ENCODE measurements around the gene NUP210.
A peak's percentile ranks its signal among the peaks of the same experiment; 100 is the strongest.

The NUP210 gene

DNA sequence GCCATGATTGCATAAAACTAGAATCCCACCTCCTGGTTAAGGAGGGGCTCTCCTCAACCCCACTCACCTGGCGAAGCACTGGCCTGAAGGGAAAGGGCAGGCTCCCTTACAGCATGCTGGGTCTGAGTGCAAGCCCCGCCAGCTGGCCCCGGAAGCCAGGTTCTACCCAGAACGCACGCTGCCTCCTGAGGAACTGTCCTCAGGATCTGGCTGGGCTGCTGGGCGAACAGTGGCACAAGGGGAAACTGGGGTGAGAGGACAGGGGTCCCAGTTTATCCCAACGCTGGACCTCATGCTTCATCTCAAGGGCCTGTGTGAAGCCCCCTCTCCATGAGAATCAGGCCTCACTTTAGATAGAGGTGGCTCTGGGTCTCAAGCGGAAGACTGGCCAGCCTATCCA, 47.5 kb downstream of the NUP210 start:
- no peak for DNase-seq

DNA sequence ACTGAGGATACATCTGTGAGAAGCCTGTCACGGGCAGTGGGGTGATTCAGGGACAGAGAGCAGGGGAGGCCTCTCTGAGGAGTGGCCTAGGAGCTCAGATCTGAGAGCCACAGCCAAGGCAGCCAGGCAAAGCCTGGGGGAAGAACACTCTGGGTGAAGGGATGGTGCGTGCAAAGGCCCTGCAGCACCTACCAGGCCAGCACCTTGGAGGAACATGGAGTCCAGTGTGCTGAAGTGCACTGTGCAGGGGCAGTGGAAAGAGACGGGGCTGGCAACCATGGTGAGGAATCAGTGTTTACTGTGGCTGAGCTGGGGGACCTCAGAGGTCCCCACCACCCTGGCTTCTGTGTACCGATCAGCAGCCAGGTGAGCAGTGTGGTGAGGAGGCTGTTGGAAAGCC, 48.0 kb downstream of the NUP210 start:
- no peak for DNase-seq

DNA sequence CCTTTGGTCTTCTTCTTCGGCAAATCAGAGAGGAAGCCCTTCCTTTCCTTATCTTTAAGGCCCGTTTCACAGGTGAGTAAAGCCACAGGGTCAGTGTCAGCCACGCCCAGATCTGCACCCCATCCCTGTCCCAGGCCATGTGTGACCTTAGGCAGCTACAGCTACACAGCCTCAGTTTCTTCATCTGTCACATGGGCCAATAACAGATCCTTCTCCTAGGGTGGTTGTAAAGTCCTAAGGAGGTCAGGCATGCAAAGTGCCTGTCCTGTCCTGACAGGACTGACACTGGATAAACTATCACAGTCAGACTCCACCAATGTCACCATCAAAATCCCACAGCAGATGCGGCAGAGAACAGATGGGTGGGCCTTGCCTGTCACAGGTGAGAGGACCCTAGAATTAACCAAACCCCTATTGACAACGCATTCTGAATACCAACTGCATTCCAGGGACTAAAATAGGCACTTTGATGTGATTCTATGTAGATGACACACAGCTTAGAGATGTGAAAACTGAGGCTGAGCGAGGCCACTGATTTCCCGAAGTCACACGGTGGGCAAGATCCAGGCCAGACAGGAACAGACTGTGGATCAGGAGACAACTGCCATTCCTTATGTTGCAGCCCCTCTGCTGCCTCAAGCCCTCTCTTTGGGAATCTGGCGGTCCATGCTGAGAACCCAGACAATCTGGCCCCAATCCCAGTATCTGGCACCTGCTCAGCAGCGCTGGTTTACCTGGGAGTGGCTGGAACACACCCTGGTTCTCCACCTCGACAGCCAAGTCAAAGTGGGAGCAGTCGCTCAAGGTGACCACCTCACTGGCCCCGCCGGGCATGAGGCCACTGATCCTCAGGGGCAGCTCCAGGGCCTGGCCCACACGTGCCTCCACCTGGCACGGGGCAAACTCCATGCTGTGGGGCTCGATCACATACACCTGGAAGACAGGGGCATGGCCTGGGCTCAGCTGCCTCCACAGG, 48.7 kb downstream of the NUP210 start:
- no peak for DNase-seq

DNA sequence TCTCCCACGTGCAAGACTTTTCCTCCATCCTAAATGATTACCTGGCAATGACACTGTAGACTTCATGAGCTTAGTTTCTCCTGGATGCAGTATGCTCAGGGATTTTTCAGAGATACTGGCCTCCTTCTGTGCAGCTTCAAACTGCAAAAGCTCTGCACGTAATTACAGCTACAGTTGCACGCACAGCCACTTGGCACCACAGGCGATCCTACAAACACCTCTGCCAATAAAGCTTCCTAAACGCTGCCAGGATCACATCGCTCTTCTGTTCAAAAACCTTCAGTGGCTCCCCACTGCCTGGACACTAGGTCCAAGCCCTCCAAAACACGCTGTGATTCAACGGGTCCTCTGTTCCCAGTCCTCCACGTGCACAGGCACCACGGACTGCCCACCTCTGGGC, 49.5 kb downstream of the NUP210 start:
- no peak for DNase-seq

DNA sequence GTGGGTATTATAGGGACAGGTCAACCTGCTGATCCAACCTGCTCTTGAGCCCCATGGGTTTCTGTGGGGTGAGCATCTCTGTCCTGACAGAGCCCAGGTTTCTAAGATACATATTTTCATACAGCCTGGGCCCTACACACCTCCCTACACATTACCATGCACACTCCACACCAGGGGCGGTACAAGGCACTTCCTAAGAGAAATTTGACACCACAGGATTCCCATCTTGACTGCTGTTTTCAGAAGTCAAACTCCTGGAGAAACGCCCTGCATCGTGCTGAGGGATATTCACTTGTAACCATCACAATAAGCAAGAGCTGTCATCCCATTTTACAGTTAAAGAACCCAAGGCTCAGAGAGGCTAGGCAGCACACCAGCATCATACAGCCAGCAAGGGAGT, 50.1 kb downstream of the NUP210 start:
- no peak for DNase-seq

DNA sequence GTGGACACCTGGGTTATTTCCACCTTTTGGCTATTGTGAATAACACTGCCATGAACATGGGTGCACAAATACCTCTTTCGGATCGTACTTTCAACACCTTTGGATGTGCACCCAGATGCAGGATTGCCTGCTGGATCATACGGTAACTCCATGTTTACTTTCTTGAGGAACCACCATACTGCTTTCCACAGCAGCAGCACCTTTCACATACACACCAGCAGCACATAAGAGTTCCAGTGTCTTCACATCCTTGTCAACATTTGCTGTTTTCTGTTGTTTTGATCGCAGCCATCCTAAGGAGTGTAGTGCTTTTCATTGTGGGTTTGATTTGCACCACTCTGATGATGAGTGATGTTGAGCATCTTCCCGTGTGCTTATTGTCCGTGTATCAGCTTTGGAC, 51.3 kb downstream of the NUP210 start:
- no peak for DNase-seq

DNA sequence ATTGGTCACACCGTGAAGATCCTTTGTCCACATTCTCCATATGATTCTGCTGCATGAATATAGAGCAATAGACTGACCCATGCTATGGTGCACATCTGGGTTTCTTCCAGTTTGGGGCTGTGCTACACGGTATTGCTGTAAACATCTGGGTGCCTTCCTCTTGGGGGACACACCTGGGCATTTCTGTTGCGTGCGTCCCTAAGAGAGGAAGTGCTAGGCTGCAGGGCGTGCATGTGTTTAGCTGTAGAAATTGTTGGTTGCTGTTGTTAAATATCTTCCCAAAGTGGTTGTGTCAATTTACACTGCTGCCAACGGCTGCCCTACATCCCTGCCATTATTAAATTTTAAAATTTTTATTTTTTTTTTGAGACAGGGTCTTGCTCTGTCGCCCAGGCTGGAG, 52.4 kb downstream of the NUP210 start:
- no peak for DNase-seq

DNA sequence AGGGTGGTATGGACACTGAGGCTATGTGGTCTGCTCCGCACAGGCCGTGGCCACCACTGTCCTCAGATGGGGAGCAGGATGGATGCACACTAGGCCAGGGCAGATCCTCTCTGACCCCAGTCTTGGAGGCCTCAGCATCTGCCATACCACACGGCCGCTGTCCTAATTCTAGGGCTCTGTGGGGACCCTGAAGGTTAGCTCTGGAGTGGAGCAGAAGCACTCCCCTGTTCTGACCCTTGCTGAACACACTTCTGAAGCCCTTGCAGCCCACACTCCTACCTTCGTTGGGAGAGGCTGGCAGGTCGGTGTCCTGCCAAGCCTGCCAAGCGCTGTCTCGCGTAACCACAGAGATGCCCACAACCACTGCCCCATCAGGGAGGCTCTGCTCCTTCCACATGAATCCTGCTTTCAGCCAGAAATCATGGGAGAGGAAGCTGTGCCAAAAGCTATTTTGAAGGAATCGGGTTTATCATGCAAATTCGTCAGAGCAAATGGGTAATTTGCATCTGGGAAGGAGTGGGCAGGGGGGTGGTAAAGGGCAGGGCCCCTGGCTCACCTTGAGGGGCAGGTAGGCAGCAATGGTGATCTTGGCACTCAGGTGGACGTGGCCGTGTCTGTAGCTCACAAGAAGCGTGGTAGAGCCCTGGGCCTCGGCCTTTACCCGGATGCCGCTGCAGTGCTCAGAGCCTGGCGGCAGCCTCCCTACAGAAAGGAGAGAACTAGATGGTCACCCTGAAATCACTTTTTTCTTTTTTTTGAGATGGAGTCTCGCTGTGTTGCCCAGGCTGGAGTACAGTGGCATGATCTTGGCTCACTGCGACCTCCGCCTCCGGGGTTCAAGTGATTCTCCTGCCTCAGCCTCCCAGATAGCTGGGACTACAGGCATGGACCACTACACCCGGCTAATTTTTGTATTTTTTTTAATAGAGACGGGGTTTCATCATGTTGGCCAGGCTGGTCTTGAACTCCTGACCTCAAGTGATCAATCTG, 54.4 kb downstream of the NUP210 start:
- DNase-seq, result no peak

DNA sequence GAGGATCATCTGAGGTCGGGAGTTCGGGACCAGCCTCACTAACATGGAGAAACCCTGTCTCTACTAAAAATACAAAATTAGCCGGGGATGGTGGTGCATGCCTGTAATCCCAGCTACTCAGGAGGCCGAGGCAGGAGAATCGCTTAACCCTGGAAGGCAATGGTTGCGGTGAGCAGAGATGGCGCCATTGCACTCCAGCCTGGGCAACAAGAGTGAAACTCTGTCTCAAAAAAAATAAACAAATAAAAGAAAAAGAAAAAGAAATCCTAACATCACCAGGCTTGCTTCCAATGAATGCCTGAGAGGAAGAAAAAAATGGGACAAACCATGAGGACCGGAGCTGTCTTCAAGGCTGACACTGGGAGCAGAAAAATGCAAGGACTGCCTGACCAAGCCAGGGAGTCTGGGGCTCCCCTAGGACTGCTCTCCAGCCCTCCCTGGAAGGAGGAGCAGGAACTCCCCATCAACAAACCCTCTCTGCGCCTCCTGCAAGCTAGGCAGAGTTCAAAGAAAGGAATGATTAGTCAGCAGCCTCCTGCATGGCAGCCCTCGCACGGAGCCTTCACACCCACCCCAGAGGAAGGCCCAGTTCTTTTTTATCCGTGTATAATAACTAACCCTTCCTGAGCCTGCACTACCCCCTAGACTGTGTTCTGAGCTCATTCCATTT, 55.4 kb downstream of the NUP210 start:
- no peak for DNase-seq

DNA sequence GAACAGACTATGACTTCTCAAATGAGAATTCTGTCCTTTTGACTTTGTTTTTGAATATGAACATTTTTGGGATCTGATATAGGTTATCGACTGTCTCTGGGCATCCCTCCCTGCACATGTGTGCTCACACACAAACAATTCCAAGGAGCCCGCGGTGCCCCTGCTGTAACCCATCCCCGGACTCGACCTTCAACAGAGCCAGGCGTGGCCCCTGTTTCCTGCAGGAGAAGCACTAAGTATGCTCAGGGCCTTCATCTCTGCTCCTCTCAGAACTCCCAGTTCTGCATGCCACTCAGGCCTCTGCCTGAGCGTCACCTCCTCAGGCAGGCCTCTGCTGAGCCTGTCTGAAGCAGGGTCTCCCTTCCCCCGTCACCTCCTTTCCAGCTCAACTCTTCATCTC, 57.6 kb downstream of the NUP210 start:
- no peak for DNase-seq

DNA sequence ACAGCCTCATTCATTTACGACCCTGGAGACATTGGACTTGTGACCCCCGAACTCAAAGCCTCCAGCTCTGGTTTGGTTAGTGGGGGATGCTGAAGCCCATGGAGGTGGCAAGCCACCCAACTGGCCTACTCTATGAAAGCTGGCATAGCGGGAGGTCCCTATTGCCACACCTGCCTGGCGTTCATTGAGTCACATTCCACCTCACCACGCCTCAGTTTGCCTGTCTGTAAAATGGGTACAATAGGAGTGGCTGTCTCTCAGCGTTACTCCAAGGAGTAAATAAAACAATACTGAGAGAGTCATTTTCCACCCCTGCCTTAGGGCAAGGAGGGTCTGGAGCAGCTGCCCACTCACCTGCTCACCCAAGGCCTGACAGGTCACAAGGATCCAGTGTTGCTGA, 60.2 kb downstream of the NUP210 start:
- no peak for DNase-seq

DNA sequence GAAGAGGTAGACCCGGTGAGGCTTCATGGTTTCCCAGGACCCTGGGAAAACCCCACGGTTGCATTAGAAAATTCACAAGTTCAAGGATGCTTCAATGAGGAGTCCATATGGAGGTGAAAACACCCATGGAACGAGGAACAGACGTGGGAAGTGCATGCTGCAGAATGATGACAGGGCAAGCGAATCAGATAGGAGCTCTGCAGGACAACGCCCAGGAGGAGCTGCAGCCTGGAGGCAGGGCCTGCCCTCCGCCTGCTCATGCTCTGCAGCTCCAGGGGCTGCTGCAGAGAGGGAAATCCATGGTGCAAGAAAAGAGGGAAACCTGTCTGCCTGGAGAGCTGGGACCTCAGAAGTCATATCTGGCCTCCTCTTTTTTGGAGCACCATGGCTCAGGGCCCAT, 61.5 kb downstream of the NUP210 start:
- DNase-seq, result no peak

DNA sequence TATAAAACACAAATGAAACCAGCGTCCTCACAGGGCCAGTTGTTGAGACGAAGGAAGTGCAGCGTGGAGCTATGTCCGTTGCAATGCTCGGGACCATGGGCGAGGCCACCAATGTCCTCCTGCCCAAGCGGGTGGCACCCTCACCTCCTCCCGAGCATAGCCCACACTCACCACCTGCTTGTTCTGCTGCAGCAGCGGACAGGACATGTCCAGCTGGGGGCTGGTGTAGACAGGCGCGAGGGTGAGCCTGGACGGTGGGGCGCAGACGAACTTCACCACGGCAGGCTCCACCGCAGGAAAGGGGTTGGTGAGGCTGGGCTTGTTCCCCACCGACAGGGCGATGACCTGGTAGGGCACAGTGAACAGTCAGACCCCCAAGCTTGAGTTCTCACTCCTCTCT, 62.1 kb downstream of the NUP210 start:
- no peak for DNase-seq

DNA sequence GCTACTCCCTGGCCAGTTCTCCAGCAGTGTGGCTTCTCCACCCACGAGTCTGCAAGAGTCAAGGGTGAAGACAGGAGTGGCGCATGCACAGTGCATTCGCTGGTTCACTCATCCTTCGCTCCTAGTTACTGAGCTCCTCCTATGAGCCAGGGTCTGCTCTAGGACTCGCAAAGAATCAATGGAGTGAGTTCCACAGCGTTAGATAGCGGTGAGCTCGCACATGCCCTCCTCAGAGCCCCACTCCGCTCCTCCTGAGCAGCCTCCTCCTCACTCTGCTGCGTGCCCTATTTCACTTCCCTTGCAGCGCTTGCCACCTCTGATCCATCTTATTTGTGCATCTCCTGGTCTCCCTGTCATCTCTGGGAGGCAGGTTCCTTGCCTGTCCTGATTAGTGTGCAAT, 63.0 kb downstream of the NUP210 start:
- DNase-seq, result no peak

DNA sequence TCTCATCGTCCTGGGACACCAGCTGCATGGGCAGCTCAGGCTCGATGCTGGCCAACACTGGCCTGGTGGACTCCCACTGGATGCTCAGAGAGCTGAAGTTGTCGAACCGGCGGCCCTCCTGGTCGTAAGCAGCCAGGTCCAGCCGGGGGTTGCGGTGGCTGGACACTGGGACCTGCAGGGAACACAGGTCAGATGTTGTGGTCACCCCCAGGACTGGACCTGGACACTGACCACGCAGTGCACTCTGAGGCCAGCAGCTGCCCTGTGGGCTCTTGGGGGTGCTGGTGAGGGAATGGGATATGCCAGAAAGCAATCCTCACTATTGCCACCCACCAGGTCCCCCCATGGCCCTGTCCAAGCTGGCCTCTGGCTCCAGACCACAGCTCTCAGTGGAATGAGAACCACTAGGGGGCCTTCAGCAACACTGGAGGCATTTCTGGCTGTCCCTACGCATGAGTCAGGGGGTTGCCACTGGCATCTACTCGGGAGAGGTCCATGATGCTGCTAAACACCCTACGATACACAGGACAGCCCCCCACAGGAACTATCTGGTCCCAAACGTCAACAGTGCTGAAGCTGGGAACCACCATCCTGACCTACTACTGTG, 66.1 kb downstream of the NUP210 start:
- no peak for DNase-seq

DNA sequence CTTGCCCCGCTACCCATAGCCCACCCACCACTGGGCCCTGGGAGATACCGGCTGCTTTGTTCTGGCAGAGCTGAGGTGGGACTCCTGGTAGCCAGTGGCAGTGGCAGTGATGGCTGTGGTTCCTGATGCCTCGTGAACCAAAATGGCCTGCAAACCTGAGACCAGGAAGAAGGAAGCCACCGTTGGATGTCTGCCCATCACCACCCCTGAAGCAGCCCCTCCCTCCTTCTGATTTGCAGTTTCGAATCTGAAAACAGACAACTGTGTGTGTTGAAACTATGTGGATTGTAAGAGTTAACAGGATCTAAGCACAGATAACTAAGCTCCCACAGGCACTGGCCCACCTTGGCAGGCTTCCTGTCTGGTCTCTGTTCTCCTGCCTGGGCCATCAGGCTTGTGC, 66.6 kb downstream of the NUP210 start:
- no peak for DNase-seq

DNA sequence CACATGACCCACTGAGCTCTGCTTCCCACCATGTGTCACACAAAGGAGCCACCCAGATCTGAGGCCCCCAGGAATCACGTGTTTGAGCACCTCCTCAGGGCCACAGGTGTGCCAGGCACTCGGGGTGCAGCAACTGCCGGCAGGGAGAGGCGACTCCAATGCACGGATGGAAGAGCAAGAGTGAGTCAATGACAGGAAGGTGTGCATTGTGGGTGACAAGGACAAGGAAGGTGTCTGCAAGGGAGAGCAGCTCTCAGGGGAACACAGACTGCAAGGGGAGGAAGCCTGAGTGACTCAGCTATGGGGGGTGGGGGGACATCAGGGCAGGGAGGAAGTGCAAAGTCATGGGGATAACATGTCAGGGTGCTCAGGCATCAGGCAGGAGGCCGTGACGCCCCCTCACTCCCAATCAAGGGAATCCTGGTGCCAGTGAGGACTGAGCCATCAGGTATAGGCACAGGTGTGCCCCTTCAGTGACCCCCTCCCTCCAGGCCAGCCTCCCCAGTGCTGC, 67.4 kb downstream of the NUP210 start:
- peak; percentile 9 for DNase-seq

DNA sequence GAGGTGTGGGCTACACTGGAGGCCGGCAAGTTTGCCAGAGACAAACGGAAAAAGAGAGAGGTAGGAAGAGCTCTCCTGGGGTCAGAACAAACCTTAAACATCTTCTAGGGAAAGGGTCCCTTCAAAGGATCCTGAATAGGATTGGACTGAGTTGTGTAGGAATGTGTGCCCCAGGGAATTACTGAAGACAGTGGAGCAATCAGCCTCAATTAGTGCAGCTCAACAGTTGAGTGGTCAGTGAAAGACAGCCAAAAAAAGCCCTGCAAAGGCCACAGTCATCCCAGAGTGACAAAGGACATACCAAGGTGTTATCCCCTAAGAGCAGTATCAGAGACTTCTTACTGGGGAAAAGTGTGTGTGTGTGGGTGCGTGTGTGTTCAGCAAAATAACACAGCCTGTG, 70.3 kb downstream of the NUP210 start:
- no peak for DNase-seq

DNA sequence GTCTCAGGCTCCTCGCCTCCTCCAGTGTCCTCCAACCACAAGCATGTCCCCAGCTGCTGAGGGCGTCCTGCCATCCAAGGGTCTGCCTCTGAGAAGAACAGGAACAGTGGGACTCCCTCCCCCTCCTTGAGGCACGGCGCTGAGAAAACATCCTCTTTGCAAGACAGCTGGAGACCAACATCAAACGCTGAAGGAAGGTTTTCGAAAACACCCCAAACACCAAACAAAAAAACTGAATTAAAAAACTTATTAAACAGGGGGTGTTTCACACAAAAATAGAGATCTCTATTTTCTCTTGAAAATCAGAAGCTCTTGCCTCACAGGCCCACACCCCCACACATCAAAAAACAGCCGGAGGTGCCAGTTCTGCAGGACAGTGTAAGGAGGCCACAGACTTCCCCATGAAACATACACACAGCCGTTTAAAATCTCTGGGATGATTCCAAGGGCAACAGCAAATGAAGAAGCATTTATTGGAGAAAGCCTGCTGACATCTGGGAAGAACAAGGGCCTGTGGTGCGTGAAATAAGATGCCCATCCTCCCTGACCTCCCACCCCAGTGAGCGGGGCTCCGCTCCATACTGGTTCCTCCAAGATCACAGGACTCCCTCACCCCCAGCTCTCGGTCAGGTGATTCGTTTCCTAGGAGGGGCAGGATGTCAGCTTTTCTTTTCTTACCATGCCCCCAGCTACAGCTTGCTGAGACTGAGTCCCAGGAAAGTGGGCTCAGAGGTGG, 71.3 kb downstream of the NUP210 start:
- DNase-seq, result peak; percentile 6

DNA sequence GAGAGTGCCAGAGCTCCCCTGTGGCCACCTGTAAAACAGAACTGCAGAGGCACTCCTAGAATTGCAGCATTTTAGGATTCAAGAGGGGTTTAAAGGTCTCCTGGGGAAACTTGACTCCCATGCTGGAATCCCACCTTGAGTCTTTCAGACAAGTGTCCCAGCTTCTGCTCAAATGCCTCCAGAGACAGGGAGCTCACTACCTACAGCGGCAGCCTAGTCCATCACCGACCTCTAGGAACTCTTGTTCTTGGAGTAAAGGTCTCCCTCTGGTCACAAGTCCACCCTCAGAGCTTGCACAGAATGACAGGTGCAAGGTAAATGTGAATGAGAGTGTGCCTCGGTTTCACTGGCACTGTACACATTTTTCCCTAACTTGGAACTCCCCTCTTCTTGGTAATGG, 72.0 kb downstream of the NUP210 start:
- DNase-seq, result no peak

DNA sequence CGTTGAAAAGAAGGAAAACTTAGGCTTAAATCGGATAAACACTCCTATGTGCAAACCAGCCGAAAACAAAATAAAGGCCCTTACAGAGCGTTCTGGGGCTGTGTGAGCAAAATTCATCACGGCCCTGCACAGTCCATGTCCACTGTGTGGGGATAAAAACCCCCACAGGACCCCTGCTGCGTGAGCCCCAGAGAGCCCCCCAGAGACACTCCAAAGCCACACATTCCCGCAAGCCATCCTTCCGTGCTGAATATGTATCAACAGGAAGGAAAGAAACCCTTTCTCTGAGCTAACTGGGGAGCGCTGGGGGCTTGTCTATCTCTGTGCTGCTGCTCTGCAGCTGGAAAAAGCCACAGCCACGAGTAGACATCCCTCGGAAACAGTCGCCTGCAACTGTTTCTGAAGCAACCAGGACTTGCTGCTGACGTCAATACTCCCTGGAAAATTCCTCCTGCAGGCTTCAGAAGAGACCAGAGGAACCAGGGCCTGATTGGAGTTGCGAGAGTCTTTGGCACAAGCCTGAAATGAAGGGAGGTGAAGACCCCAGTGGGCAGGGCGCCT, 72.7 kb downstream of the NUP210 start:
- DNase-seq, result no peak

Measured in OCI-M1 (cell line).